Activated CD4-positive, alpha-beta T cell treated with anti-CD3 and anti-CD28 coated beads, Interleukin-2, amount 50 U/mL, for 24 hours (primary cell): ENCODE results near the gene SGMS1.
"Not testable (repeated sequence)": the region's sequence is repeated elsewhere in the genome, so short reads cannot be mapped to it uniquely, and the experiment has no call there.

Experiments
- DNase-seq, 2 donors: peaks; one replicate each; pipeline ENCODE4 v3.0.0-alpha.2; 2020; ENCODE audit warnings: low read depth in 1 of 2, low spot score in 1 of 2

The SGMS1 gene

GRCh38 chr10:50511492-50512213 is 112.1 kb downstream of the SGMS1 start:
- DNase-seq: no peak

- no peak for DNase-seq
Observed at GRCh38 chr10:50510517-50511473, 113.0 kb downstream of the SGMS1 start.

- DNase-seq: peak in 1 of 2 donors; percentile 20
Observed at GRCh38 chr10:50508315-50509051, 115.3 kb downstream of the SGMS1 start.

- no peak for DNase-seq
Observed at GRCh38 chr10:50506861-50507573, 116.7 kb downstream of the SGMS1 start.

GRCh38 chr10:50504389-50504788 is 119.4 kb downstream of the SGMS1 start:
- no peak for DNase-seq

GRCh38 chr10:50503661-50504320 is 120.0 kb downstream of the SGMS1 start:
- DNase-seq: no peak

GRCh38 chr10:50503156-50503555 is 120.6 kb downstream of the SGMS1 start:
- DNase-seq: not testable (repeated sequence)

- no peak for DNase-seq
Observed at GRCh38 chr10:50501924-50502452, 121.8 kb downstream of the SGMS1 start.

- no peak for DNase-seq
Observed at GRCh38 chr10:50501478-50501877, 122.3 kb downstream of the SGMS1 start.

- no peak for DNase-seq
Observed at GRCh38 chr10:50498465-50498864, 125.3 kb downstream of the SGMS1 start.

GRCh38 chr10:50497758-50498157 is 126.0 kb downstream of the SGMS1 start:
- no peak for DNase-seq

- DNase-seq: no peak
Observed at GRCh38 chr10:50496228-50496627, 127.5 kb downstream of the SGMS1 start.

GRCh38 chr10:50490241-50490640 is 133.5 kb downstream of the SGMS1 start:
- DNase-seq: no peak

- not testable (repeated sequence) for DNase-seq
Observed at GRCh38 chr10:50484550-50484949, 139.2 kb downstream of the SGMS1 start.

- DNase-seq: no peak
Observed at GRCh38 chr10:50480054-50481007, 143.4 kb downstream of the SGMS1 start.

- DNase-seq: no peak
Observed at GRCh38 chr10:50477287-50478203, 146.2 kb downstream of the SGMS1 start.

GRCh38 chr10:50473756-50474155 is 150.0 kb downstream of the SGMS1 start:
- no peak for DNase-seq

- no peak for DNase-seq
Observed at GRCh38 chr10:50472914-50473313, 150.8 kb downstream of the SGMS1 start.
